ENCODE results near the gene ENDOV.
"Not testable (repeated sequence)": the region's sequence is repeated elsewhere in the genome, so short reads cannot be mapped to it uniquely, and the experiment has no call there.

The ENDOV gene

GRCh38 chr17:80395402-80396151 lies 19.4 kb upstream of the ENDOV start:
- DNase-seq (ENCODE audit: insufficient read length, low spot score) (no peak), FAIRE-seq (no peak)
- no peak for TF ChIP-seq CTCF (IDR thresholded peaks at IDR 0.05; ENCODE audit: insufficient read depth, missing control alignments)

GRCh38 chr17:80396157-80397033 lies 18.6 kb upstream of the ENDOV start:
- no peak for DNase-seq (ENCODE audit: insufficient read length, low spot score)
- FAIRE-seq: no peak
- TF ChIP-seq CTCF (IDR thresholded peaks at IDR 0.05; ENCODE audit: insufficient read depth, missing control alignments): no peak

- no peak for TF ChIP-seq CTCF (IDR thresholded peaks at IDR 0.05; ENCODE audit: insufficient read depth, missing control alignments)
- no peak for DNase-seq (ENCODE audit: insufficient read length, low spot score)
- FAIRE-seq: no peak
Measured at GRCh38 chr17:80397034-80397387, 18.0 kb upstream of the ENDOV start.

- FAIRE-seq: no peak
Measured at GRCh38 chr17:80397686-80398085, 17.3 kb upstream of the ENDOV start.

GRCh38 chr17:80401086-80401485 lies 13.9 kb upstream of the ENDOV start:
- DNase-seq (ENCODE audit: insufficient read length, low spot score); FAIRE-seq: not testable (repeated sequence)

More at GRCh38 chr17:80397686-80398085, 17.3 kb upstream of the ENDOV start:
- no peak for DNase-seq (ENCODE audit: insufficient read length, low spot score)
- no peak for TF ChIP-seq CTCF (IDR thresholded peaks at IDR 0.05; ENCODE audit: insufficient read depth, missing control alignments)

GRCh38 chr17:80402102-80402501 lies 12.9 kb upstream of the ENDOV start:
- not testable (repeated sequence) for DNase-seq (ENCODE audit: insufficient read length, low spot score); FAIRE-seq

GRCh38 chr17:80402959-80403358 lies 12.0 kb upstream of the ENDOV start:
- FAIRE-seq: no peak
- no peak for TF ChIP-seq CTCF (IDR thresholded peaks at IDR 0.05; ENCODE audit: insufficient read depth, missing control alignments)
- no peak for DNase-seq (ENCODE audit: insufficient read length, low spot score)

- DNase-seq (ENCODE audit: insufficient read length, low spot score): no peak
- no peak for TF ChIP-seq CTCF (IDR thresholded peaks at IDR 0.05; ENCODE audit: insufficient read depth, missing control alignments)
- no peak for FAIRE-seq
Measured at GRCh38 chr17:80406146-80406545, 8.8 kb upstream of the ENDOV start.

- FAIRE-seq; DNase-seq (ENCODE audit: insufficient read length, low spot score): not testable (repeated sequence)
Measured at GRCh38 chr17:80407917-80408316, 7.0 kb upstream of the ENDOV start.

Data from D721Med (cell line).